HG02610 (cell line): ENCODE results near the gene SERPINF2.
"Not testable (repeated sequence)": the region's sequence is repeated elsewhere in the genome, so short reads cannot be mapped to it uniquely, and the experiment has no call there.

Experiments
- ATAC-seq: cut with Tn5 transposase; IDR thresholded peaks from one replicate; pipeline ENCODE4 v1.9.1; 2021; ENCODE audit warnings: mild to moderate bottlenecking, moderate library complexity; ENCODE audit not compliant: unreplicated experiment

Gene SERPINF2

DNA sequence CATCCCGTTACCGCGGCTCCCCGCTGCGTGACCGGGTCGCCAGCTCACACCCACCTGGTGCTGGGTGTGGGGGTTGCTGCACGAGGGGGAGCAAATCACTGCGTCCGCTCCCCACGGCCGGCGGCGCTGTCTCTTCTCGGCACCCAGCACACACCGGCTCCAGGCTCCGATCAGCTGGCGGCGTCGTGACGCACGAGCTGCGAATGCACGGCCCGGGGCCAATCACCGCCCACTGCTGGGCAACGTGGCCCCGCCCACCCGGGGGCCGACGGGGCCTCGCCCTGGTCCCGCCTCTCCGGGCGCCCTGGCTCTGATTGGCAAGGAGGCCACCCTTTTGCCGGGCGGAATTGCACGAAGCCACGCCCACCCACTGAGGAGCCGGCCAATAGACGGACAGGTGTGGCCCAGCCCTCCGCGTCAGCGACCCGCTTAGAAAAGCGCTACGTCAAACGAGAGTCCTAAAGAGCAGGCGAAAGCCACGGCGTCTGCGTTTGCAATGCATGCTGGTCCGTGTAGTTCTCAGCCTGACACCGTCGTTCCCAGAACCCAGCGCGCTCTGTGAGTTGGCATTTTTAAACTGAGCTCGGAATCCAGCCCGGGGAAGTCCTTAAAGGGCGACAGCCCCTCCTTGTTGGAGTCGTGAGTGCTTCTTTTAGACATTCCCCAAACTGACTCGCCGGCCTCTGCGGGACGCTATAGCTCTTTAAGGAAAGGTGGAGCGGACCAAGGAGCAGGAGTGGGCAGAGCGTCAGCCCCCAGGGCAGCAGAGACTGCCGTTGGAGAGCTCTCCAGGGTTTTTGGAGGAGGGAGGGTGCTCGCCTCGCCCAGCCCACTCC is 26.4 kb upstream of the SERPINF2 start:
- ATAC-seq: peak; percentile 76

DNA sequence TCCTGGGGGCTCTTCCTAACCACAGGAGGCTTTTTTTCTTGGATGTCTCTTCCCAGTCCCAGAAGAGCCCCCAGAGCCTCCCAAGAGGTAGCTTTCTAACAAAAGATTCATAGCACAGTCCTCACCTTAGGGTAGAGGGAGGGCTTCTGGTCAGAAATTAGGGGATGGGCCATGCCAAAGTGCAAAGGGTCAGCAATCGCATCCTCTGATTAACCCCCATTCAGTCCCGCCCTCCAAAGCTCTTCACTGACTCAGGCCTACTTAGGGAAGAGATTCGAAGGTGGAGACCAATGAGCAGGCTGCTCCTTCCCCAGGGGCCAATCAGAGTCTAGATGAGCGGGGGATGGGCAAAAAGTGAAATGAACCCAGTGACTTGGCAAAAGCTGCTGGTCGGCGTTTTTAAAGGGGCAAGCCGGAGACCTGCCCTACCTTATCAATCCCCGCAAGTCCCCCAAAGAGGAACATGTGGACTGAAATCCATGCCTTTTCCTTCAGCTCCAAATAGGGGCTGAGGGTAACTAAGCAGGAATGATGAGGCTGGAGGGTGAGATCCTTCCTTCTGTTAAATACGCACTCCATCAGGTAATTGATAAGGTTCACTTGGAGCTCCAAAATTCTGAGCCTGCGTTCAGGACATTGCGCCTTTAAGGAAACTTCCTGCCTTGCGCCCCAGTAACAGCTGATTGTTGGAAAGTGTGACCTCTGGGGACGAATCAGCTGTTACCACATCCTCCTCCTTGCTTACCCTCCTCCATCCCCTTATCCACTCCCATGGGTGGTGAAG is 25.6 kb upstream of the SERPINF2 start:
- peak; percentile 37 for ATAC-seq

DNA sequence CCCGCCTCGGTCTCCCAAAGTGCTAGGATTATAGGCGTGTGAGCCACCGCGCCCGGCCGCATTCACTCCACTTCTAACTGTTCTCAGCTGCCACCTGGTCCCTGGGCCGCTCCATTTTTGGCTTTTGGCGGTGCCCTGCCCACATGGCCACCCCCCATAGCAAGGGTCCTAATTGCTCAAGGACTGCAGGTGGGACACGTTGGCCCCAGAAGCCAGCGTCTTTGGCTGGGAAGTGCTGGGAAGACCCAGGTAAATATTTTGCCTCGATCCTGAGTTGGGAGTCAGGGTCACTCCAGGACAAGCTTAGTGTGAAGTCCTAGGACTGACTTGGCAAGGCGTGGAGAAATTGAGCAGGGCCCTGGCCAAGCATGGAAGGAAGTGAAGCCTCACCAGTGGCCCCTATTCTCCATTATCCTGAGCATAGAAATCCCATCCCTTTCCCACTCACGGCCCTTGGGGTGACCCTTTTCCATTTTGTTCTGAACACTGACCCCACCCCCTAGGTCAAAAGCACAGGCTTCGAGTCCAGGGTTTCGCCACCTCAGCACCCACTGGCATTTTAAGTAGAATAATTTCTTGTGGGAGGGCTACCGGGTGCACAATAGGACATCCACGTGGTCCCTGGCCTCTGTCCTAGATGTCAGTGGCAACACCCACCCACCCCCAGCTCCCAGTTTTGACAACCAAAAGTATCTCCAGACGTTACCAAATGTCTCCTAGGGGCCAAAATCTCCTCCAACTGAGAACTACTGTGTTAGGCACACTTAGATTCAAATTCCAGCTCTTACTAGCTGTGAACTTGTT is 24.1 kb upstream of the SERPINF2 start:
- ATAC-seq: no peak

DNA sequence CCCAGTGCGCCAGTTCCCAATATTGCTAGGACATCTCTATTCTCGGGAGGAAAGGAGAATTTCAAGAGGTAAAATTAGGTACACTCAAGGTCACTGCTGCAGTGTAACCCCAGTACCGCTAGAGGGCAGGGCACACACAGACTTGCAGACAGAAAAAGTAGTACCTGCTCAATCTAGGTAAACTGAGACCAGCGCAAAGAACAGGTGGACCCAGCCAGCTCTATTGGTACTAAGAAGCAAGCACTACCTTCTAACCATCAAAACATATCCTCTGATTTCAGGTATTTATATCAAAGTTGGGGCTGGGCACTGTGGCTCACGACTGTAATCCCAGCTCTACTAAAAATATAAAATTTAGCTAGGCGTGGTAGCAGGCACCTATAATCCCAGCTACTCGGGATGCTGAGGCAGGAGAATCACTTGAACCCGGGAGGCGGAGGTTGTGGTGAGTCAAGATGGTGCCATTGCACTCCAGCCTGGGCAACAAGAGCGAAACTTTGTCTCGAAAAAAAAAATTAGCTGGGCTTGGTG is 21.8 kb upstream of the SERPINF2 start:
- ATAC-seq: no peak

DNA sequence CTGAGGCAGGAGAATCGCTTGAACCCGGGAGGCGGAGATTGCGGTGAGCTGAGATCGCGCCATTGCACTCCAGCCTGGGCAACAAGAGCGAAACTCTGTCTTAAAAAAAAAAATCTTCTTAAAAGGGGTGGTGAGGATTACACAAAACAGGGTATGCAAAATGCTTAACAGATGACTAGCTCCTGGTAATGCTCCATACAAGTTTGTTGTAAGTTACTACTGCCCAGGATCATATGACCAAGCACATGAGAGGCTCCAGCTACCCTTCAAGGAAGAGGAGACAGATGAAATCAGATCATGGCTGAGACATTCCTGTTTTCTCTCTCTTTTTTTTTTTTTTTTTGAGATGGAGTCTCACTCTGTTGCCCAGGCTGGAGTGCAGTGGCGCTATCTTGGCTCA is 20.6 kb upstream of the SERPINF2 start:
- ATAC-seq: not testable (repeated sequence)

DNA sequence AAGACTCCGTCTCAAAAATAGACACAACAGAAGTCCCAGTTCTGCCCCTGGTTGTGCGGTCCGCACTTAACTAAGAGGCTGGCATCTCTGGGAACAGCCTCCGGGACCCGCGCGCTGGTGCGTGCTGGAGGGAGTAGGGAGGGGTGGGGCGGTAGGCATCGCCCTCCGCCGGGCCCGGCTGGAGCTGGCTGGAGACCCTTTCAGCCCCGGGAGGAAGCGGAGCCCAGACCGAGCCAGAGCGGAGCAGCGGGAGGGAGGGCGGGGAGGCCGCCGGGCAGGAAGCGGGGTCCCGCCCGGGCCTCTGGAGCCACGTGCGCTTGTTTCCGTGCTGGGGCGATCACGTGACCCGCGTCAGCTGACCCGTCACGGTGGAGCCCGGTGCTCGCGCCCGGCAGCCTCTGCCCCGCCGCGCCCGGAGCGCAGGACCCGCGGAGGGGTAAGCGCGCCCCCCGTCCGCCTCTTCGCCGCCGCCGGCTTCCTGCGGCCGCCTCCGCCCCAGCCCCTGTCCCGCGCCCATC is 18.3 kb upstream of the SERPINF2 start, which contains the start of gene WDR81:
Gene WDR81, plus strand, starts transcription at position 354 of the 518 bp plus-strand sequence. CDS start 256 bp downstream, outside the sequence.
- peak; percentile 45 for ATAC-seq

- ATAC-seq: peak; percentile 24
Measured at GRCh38 chr17:1724869-1725641, 17.6 kb upstream of the SERPINF2 start.

DNA sequence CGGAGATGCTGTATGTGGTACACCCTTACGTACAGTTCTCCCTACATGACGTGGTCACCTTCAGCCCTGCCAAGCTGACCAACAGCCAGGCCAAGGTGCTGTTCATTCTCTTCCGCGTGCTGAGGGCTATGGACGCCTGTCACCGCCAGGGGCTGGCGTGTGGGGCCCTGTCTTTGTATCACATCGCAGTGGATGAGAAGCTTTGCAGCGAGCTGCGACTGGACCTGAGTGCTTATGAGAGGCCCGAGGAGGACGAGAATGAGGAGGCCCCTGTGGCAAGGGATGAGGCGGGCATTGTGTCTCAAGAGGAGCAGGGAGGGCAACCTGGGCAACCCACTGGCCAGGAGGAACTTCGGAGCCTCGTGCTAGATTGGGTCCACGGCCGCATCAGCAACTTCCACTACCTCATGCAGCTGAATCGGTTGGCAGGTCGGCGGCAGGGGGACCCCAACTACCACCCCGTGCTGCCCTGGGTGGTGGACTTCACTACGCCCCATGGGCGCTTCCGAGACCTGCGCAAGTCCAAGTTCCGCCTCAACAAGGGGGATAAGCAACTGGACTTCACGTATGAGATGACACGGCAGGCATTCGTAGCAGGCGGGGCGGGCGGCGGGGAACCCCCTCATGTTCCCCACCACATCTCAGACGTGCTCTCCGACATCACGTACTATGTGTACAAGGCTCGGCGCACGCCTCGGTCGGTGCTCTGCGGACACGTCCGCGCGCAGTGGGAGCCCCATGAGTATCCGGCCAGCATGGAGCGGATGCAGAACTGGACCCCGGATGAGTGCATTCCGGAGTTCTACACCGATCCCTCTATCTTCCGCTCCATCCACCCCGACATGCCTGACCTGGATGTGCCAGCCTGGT is 16.8 kb upstream of the SERPINF2 start:
- no peak for ATAC-seq

GRCh38 chr17:1726626-1727257 is 15.9 kb upstream of the SERPINF2 start:
- no peak for ATAC-seq

GRCh38 chr17:1727258-1727789 is 15.3 kb upstream of the SERPINF2 start:
- no peak for ATAC-seq

- no peak for ATAC-seq
Measured at GRCh38 chr17:1727876-1728630, 14.6 kb upstream of the SERPINF2 start.

DNA sequence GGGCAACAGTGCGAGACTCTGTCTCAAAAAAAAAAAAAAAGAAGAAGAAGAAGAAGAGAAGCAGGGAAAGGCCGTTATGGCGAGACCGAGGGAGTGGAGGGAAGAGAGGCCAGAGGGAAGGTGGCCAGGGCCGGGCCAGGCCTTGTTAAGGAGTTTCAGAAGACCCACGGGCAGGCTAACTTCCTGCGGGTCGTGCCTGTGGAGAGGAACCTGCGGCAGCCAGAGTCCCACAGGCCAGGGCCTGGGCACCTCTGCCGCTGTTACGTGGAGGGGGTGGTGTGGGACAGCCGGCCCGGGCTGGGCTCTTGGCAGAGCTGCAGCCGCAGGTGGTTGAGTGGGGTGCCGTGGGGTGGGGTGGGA is 12.7 kb upstream of the SERPINF2 start:
- ATAC-seq: no peak

DNA sequence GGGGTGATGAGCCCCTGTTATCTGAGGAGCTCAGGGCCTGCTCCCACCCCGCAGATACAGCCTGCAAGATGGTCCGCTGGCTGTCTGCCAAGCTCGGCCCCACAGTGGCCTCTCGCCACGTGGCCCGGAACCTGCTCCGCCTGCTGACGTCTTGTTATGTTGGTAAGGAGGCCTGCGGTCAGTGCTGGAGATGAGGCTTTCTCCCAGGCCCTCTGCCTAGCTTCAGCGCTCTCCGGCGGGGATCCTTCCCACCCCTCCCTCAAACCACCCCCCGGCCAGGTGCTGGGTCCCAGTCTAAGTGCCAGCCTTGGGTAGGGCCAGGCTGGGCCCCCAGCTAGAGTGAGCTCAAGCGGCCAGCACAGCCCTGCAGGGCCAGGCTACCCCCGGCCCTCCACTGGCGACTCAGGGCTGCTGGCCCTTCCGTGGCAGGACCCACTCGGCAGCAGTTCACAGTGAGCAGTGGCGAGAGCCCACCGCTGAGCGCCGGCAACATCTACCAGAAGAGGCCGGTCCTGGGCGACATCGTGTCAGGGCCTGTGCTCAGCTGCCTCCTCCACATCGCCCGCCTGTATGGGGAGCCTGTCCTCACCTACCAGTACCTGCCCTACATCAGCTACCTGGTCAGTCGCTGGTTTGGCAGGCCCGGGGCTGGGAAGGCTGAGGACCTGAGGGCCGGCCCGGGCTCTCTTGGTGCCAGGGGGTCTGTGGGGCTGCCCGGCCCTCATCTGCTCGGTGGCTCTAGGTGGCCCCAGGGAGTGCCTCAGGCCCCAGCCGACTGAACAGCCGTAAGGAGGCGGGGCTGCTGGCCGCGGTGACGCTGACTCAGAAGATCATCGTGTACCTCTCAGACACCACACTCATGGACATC is 12.1 kb upstream of the SERPINF2 start:
- no peak for ATAC-seq

- ATAC-seq: no peak
Measured at GRCh38 chr17:1731194-1731506, 11.5 kb upstream of the SERPINF2 start.

GRCh38 chr17:1732241-1732832 is 10.3 kb upstream of the SERPINF2 start:
- no peak for ATAC-seq

GRCh38 chr17:1732833-1733321 is 9.8 kb upstream of the SERPINF2 start:
- ATAC-seq: no peak
